WERI-Rb-1 (cell line): ENCODE results near the gene SERP2.

ENCODE experiments used
- DNase-seq: peaks from one replicate; pipeline ENCODE4 v3.0.0-alpha.2; 2020
- H3K27ac ChIP-seq: fragments of 250-450 bp; sonication (Bioruptor Pico); 2 replicates; pipeline ENCODE4 v1.5.1; 2020; ENCODE audit warnings: mild to moderate bottlenecking, moderate library complexity
- H3K27me3 ChIP-seq: fragments of 250-450 bp; sonication (Bioruptor Pico); 2 replicates; pipeline ENCODE4 v1.5.1; 2021; ENCODE audit warnings: mild to moderate bottlenecking, low read depth, moderate library complexity; ENCODE audit not compliant: insufficient read depth, severe bottlenecking
- H3K36me3 ChIP-seq: fragments of 250-450 bp; sonication (Bioruptor Pico); 2 replicates; pipeline ENCODE4 v1.5.1; 2020; ENCODE audit warnings: mild to moderate bottlenecking, moderate library complexity
- H3K4me3 ChIP-seq: 2 replicates; pipeline ENCODE4 v1.5.1; 2011; ENCODE audit warnings: low read depth, mild to moderate bottlenecking, control low read depth, low read length
- H3K9me3 ChIP-seq: fragments of 250-450 bp; sonication (Bioruptor Pico); 2 replicates; pipeline ENCODE4 v1.5.1; 2021; ENCODE audit warnings: mild to moderate bottlenecking, moderate library complexity; ENCODE audit not compliant: severe bottlenecking
- TF ChIP-seq, protein P1 (sequence below): IDR thresholded peaks from 2 replicates; pipeline ENCODE4 v1.5.1; 2011; ENCODE audit warnings: low read depth, mild to moderate bottlenecking, control low read depth, inconsistent platforms, low read length

Gene SERP2

DNA sequence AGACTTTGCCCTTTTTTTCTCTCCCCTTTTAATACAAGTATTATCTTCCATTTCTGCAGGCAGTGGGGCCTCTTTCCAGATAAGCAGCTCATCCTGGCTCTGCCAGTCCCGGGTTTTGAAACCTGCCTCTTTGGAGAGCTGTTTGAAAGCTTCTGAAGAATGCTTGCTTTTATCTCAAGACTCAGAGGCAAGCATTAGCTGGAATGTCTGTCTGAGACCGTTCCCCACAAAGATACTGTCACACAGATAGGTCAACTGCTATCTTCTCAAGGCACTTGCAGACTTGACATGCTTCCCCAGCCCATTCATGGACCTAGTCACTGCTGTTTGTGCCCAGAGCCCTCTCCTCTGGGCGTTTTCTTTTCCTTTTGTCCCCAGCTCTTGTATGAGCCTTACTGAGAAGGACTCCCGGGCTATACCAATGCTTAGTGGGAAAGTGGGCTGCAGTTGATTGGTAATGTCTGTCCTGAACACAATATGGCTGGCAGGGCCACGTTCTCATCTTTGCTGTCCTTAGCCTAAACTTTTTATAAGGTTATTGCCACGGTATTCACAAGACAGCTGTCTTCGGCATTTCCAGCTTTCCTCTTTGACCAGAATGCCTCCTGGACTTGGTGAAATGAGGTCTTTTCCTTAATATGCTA, 13.4 kb downstream of the SERP2 start:
- no peak overlapping the region for H3K4me3 ChIP-seq
- H3K27me3 ChIP-seq = no peaks in the 10 kb centered on the region
- H3K9me3 ChIP-seq = no peaks in the 10 kb centered on the region
- H3K27ac ChIP-seq = no peak overlapping the region
- DNase-seq = no peak
- TF ChIP-seq, protein P1, sequence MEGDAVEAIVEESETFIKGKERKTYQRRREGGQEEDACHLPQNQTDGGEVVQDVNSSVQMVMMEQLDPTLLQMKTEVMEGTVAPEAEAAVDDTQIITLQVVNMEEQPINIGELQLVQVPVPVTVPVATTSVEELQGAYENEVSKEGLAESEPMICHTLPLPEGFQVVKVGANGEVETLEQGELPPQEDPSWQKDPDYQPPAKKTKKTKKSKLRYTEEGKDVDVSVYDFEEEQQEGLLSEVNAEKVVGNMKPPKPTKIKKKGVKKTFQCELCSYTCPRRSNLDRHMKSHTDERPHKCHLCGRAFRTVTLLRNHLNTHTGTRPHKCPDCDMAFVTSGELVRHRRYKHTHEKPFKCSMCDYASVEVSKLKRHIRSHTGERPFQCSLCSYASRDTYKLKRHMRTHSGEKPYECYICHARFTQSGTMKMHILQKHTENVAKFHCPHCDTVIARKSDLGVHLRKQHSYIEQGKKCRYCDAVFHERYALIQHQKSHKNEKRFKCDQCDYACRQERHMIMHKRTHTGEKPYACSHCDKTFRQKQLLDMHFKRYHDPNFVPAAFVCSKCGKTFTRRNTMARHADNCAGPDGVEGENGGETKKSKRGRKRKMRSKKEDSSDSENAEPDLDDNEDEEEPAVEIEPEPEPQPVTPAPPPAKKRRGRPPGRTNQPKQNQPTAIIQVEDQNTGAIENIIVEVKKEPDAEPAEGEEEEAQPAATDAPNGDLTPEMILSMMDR = no peak
- H3K36me3 ChIP-seq = no peaks in the 10 kb centered on the region

DNA sequence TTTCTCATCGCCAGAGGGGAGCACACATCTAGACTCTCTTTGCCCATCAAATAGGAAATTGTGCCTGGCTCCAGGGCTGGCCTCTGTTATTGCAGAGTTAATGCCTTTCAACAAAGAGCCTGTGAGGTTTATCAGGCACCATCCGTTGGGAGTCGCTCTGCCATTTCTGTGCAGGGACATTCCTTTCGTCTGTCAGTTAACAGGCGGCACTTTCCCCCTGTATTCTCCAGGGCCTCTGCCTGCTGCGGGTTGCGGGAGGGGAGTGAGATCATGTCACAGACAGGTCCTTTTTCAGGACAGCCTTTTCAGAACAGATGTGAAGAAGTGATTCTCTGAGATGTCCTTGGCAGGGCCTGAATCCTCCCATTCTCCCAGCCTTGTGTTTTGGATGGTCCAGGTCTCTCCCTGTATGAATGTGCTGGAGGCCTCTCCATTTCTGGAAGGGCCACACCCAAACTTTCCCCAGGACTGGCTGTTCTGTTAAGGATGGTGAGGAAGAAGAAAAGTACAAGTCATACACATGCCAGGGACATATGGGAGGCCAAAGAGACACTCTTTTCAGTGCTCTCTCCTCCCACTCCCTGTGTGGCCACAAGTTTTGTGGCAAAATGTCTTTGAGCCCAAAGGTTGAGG, 14.9 kb downstream of the SERP2 start:
- H3K9me3 ChIP-seq = no peaks in the 10 kb centered on the region
- no peak overlapping the region for H3K27ac ChIP-seq
- no peak for DNase-seq
- no peaks in the 10 kb centered on the region for H3K36me3 ChIP-seq
- H3K4me3 ChIP-seq = no peak overlapping the region
- TF ChIP-seq, protein P1 = no peak
- no peaks in the 10 kb centered on the region for H3K27me3 ChIP-seq

DNA sequence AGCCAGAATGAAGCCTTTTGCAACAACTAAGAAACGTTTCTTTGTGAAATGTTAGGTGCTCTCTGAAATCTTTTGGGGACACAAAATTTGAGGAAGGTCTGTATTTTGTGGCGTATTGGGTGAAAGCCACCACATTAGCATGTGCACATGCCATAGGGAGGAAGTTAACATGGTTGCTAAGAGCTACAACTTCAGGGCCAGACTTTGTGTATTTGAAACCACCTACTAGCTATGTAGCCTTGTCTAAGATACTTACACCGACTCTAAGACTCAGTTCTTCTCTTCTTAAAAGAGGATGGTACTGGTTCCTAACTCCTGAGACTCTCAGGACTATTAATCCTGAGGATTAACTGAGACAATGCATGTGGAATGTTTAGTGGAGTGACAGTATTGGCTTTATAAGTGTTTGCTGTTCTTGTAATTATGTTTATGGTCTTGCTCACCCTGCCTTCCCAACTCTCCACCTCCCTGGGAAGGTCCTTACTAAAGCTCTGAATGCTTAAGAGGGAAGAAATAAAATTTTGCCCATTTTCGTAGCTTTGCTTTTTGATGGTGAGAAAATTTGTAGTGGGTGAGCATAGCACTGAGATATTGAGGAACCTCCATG, 15.5 kb downstream of the SERP2 start:
- no peak overlapping the region for H3K27ac ChIP-seq
- TF ChIP-seq, protein P1 = no peak
- no peak for DNase-seq

DNA sequence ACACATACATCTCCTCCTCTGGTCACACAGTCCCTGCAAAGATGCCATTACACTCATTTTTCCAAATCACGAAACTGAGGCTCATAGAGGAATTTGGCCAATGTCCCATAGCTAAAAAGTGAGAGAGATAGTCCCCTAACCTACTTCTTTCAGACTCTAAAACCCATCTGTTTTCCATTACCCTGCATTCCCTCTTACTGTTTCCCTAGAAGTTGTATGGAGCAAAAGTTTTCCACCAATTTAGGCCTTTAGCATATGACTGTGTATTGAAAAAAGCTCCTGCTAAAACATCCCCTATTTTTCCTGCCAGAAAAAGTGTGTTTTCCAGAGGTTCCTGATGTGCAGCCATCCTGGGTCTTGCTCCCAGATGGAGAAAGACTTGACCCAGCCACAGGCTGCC, 16.3 kb downstream of the SERP2 start:
- no peak overlapping the region for H3K27ac ChIP-seq
- TF ChIP-seq, protein P1 = no peak
- no peaks in the 10 kb centered on the region for H3K9me3 ChIP-seq
- H3K27me3 ChIP-seq = no peaks in the 10 kb centered on the region
- no peaks in the 10 kb centered on the region for H3K36me3 ChIP-seq
- no peak overlapping the region for H3K4me3 ChIP-seq
- no peak for DNase-seq

More for the DNA sequence above, 15.5 kb downstream of the SERP2 start:
- H3K36me3 ChIP-seq = no peaks in the 10 kb centered on the region
- no peaks in the 10 kb centered on the region for H3K27me3 ChIP-seq
- H3K4me3 ChIP-seq = no peak overlapping the region
- H3K9me3 ChIP-seq = no peaks in the 10 kb centered on the region

DNA sequence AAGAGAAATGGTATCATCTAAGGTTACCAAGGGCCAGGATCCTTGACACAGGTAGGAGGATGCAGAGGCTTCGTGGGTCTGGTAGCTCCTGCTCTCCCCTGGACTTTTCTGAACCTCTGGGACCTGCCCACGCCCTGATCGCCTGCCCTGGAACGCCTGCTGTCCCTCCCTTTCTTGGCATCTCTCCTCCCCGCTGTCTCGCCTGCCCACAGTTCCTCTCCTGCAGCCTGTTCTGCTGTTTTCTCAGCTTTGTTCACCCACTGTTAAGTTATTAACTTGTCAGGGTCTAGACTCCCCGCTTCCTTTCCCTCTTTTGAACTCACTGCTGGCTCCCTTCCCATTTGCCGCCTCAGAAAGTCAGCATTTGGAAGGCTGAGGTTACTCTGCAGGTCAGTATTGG, 19.8 kb downstream of the SERP2 start:
- TF ChIP-seq, protein P1 = no peak
- H3K4me3 ChIP-seq = no peak overlapping the region
- no peak for DNase-seq

More for the DNA sequence above, 19.8 kb downstream of the SERP2 start:
- H3K27me3 ChIP-seq = no peaks in the 10 kb centered on the region
- H3K27ac ChIP-seq = no peak overlapping the region
- no peaks in the 10 kb centered on the region for H3K9me3 ChIP-seq
- H3K36me3 ChIP-seq = no peaks in the 10 kb centered on the region
